Neuronal stem cell (in vitro differentiated cells): Measurements from ENCODE around the gene MGLL.

Experiments
- DNase-seq: peaks from one replicate; pipeline ENCODE4 v3.0.0-alpha.2; 2013; ENCODE audit warnings: low spot score
- H2AFZ ChIP-seq: one replicate; pipeline ENCODE4 v1.6.1; 2013; ENCODE audit warnings: mild to moderate bottlenecking, low read length, inconsistent platforms
- H2AK5ac ChIP-seq: 2 replicates; pipeline ENCODE4 v1.6.1; 2013; ENCODE audit warnings: low read depth, mild to moderate bottlenecking, inconsistent platforms, low read length, moderate library complexity, mixed read lengths
- H2BK120ac ChIP-seq: 2 replicates; pipeline ENCODE4 v1.6.1; 2013; ENCODE audit warnings: low read depth, mild to moderate bottlenecking, inconsistent platforms, low read length, moderate library complexity, mixed read lengths
- H2BK12ac ChIP-seq: one replicate; pipeline ENCODE4 v1.6.1; 2013; ENCODE audit warnings: low read length, inconsistent platforms
- H2BK15ac ChIP-seq: 2 replicates; pipeline ENCODE4 v1.6.1; 2013; ENCODE audit warnings: mild to moderate bottlenecking, low read length, inconsistent platforms, mixed read lengths
- H2BK5ac ChIP-seq: one replicate; pipeline ENCODE4 v1.6.1; 2013; ENCODE audit warnings: inconsistent platforms, mild to moderate bottlenecking, low read length, moderate library complexity
- H3K14ac ChIP-seq: one replicate; pipeline ENCODE4 v1.6.1; 2013; ENCODE audit warnings: low read length, inconsistent platforms
- H3K18ac ChIP-seq: 2 replicates; pipeline ENCODE4 v1.6.1; 2013; ENCODE audit warnings: low read length, inconsistent platforms
- H3K23ac ChIP-seq: 2 replicates; pipeline ENCODE4 v1.6.1; 2013; ENCODE audit warnings: low read depth, mild to moderate bottlenecking, mixed read lengths, low read length, inconsistent platforms; ENCODE audit not compliant: poor library complexity
- H3K27ac ChIP-seq: replicated peaks from 3 replicates; pipeline ENCODE4 v1.5.1; 2013; ENCODE audit warnings: low read length, inconsistent platforms
- H3K27me3 ChIP-seq, 3 experiments: 2 replicates each; pipeline ENCODE4 v1.6.1; 2013; ENCODE audit warnings: low read length in 3 of 3, mild to moderate bottlenecking in 2 of 3, inconsistent platforms in 1 of 3, low read depth in 1 of 3, mixed read lengths in 1 of 3, moderate library complexity in 1 of 3; ENCODE audit not compliant: control insufficient read depth in 3 of 3, insufficient read depth in 3 of 3
- H3K36me3 ChIP-seq, 2 donors: replicated peaks in 1 of 2; 2 replicates each; pipeline ENCODE4 v1.6.1; 2013; ENCODE audit warnings: low read length in 2 of 2; ENCODE audit not compliant: control insufficient read depth in 2 of 2, insufficient read depth in 2 of 2
- H3K4ac ChIP-seq: 2 replicates; pipeline ENCODE4 v1.6.1; 2013; ENCODE audit warnings: inconsistent platforms, mild to moderate bottlenecking, low read length, moderate library complexity
- H3K4me1 ChIP-seq, 2 donors: 1 replicate in 1 of 2; 2 replicates in 1 of 2; pipeline ENCODE4 v1.6.1; 2013; ENCODE audit warnings: low read length in 2 of 2, low read depth in 1 of 2; ENCODE audit not compliant: control insufficient read depth in 2 of 2, insufficient read depth in 1 of 2
- H3K4me2 ChIP-seq: one replicate; pipeline ENCODE4 v1.6.1; 2013; ENCODE audit warnings: mild to moderate bottlenecking, low read length, inconsistent platforms; ENCODE audit not compliant: insufficient read depth, poor library complexity, severe bottlenecking
- H3K4me3 ChIP-seq, 2 donors: 2 replicates each; pipeline ENCODE4 v1.5.1; 2013; ENCODE audit warnings: low read length in 2 of 2, mild to moderate bottlenecking in 2 of 2, inconsistent platforms in 1 of 2, moderate library complexity in 1 of 2
- H3K79me1 ChIP-seq: one replicate; pipeline ENCODE4 v1.6.1; 2013; ENCODE audit warnings: low read depth, mild to moderate bottlenecking, inconsistent platforms, low read length, moderate library complexity
- H3K9ac ChIP-seq: one replicate; pipeline ENCODE4 v1.6.1; 2013; ENCODE audit warnings: mild to moderate bottlenecking, low read depth, low read length, inconsistent platforms; ENCODE audit not compliant: poor library complexity
- H3K9me3 ChIP-seq, 2 donors: replicated peaks in 1 of 2; 2 replicates each; pipeline versions ENCODE3 to v1.6.1; 2013; ENCODE audit warnings: low read length in 2 of 2, mild to moderate bottlenecking in 2 of 2, inconsistent platforms in 1 of 2, low read depth in 1 of 2, mixed read lengths in 1 of 2, moderate library complexity in 1 of 2; ENCODE audit not compliant: control insufficient read depth in 2 of 2, insufficient read depth in 1 of 2
- H4K8ac ChIP-seq: one replicate; pipeline ENCODE4 v1.6.1; 2013; ENCODE audit warnings: low read depth, mild to moderate bottlenecking, inconsistent platforms, low read length, moderate library complexity
- H4K91ac ChIP-seq: one replicate; pipeline ENCODE4 v1.6.1; 2013; ENCODE audit warnings: low read length, low read depth, mild to moderate bottlenecking, inconsistent platforms; ENCODE audit not compliant: poor library complexity
- WGBS, 2 donors: extraction: QIAGEN DNeasy Blood & Tissue Kit; methylation state at CpG; one replicate each; pipeline ENCODE4 v1.1.7; 2013; ENCODE audit warnings: missing lambda C conversion rate in 2 of 2, mixed read lengths in 1 of 2; ENCODE audit not compliant: insufficient read length in 2 of 2, insufficient replicate concordance in 1 of 2; ENCODE audit errors: extremely low coverage in 2 of 2; 5-methylcytosine and 5-hydroxymethylcytosine counted together

MGLL gene

DNA sequence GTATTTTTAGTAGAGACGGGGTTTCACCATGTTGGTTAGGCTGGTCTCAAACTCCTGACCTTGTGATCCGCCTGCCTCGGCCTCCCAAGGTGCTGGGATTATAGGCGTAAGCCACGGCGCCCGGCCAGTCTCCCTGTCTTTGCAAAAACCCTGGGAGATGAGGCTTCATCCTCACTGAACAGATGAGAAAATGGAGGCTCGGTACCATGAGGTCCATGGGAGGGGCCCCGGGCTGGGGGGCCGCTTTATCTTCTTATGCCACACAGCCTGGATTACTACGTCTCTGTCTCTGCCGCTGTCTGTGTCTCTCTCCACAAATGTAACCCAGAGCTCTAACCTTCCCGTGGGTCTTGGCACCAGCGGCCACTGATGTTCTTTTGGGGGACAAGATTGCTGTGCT lies 110.4 kb downstream of the MGLL start:
- no peak overlapping the region for H3K4me3 ChIP-seq
- no peak overlapping the region for H3K4ac ChIP-seq
- no peaks in the 10 kb centered on the region for H3K79me1 ChIP-seq
- no peak overlapping the region for H2BK15ac ChIP-seq
- H2AFZ ChIP-seq = no peak overlapping the region
- no peak overlapping the region for H4K8ac ChIP-seq
- H3K18ac ChIP-seq = no peak overlapping the region
- no peak overlapping the region for H2BK5ac ChIP-seq
- no peak overlapping the region for H3K23ac ChIP-seq
- no peaks in the 10 kb centered on the region for H3K9me3 ChIP-seq
- no CpG with 5 or more reads among the region's 14 CpGs for WGBS, 2 donors
- no peak for DNase-seq
- H4K91ac ChIP-seq = no peak overlapping the region
- H2BK120ac ChIP-seq = no peak overlapping the region
- no peak overlapping the region for H2AK5ac ChIP-seq
- no peaks in the 10 kb centered on the region for H3K36me3 ChIP-seq
- H3K4me2 ChIP-seq = no peak overlapping the region
- no peak overlapping the region for H3K14ac ChIP-seq
- H3K9ac ChIP-seq = no peak overlapping the region
- no peak overlapping the region for H2BK12ac ChIP-seq
- H3K4me1 ChIP-seq = peaks cover 2 to 14% of the 10 kb centered on the region in 2 donors
- H3K27me3 ChIP-seq = peaks cover 0 to 18% (median 0%) of the 10 kb centered on the region in 3 experiments
- no peak overlapping the region for H3K27ac ChIP-seq

DNA sequence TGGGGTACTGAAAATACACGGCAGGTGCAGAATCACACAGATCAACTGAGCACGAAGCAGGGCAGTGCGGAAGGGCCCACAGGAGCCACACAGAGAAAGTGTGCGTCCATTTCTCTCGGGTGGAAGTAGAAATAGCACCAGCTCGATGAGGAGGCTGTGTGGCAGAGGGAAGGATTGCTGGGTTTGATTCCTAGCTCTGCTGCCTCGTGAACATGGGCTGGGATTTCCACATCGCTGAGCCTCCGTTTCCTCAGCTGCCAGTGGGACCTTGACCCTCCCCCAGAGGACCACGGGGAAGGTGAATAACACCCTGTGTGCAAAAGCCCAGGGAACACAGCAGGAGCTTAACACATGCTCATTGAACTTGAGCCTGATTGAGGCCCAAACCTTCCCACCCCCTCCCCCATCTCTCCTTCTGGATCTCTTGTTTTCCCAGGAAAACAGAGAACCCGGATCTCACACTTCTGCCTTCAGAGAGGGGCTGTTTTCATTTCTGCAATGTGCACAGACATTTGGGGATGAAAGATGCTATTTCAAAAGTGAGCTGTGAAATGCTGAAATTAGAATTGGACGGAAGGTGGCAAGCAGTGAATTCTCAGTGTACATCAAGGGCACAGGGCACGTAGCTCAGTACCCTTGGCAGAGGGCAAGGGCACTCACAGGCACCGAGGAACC lies 111.2 kb downstream of the MGLL start:
- Histone ChIP-seq H2BK15ac (no peak overlapping the region), H3K18ac (no peak overlapping the region), H3K14ac (no peak overlapping the region), H3K4me2 (no peak overlapping the region), H2BK120ac (no peak overlapping the region), H3K27ac (no peak overlapping the region), H3K79me1 (no peaks in the 10 kb centered on the region), H3K23ac (no peak overlapping the region), H2AK5ac (no peak overlapping the region), H3K9me3 (no peaks in the 10 kb centered on the region), H3K9ac (no peak overlapping the region), H3K4me3 (no peak overlapping the region), H2BK12ac (no peak overlapping the region), H3K4me1 (peaks cover 2 to 14% of the 10 kb centered on the region in 2 donors), H4K8ac (no peak overlapping the region), H4K91ac (no peak overlapping the region), H3K36me3 (no peaks in the 10 kb centered on the region), H3K4ac (no peak overlapping the region), H2BK5ac (no peak overlapping the region), H3K27me3 (peaks cover 0 to 18% (median 0%) of the 10 kb centered on the region in 3 experiments), H2AFZ (no peak overlapping the region)
- WGBS, 2 donors = no CpG with 5 or more reads among the region's 14 CpGs
- DNase-seq = no peak

DNA sequence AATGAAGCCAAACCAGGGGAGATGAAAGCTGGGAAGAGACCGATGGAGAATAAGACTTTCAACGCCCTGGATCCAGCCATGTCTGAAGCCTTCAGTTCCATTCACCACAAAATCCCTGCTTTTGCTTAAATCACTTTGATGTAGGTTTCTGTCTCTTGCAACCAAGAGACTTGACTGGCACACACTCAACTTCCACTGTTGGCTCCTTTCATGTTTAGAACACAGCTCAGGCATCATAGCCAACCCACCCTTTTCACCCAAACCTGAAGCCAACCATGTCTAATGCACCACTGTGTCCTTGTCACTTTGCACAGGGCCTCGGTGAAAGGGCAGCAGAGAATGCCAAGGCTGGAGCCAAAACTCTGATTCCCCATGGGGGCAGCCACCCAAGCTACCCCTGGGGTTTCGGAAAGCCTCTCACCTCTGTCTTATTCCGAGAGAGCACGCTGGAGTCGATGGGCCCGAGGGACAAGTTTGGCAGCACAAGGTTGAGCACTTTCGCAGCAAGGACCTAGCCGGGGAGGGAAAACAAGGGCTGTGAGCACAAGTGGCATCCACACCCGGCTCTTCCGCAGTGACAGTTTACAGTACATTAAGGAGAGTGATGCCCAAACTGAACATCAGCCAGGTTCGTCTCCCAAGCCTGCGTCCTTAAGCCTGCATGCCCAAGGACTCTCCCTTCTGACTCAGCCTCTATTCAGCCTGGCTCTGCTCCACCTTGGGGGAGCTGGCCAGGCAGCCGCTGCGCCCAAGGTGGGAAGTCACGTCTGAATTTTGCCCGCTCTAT lies 112.0 kb downstream of the MGLL start:
- H3K79me1 ChIP-seq = peaks cover 2% of the 10 kb centered on the region
- peaks cover 0 to 18% (median 0%) of the 10 kb centered on the region in 3 experiments for H3K27me3 ChIP-seq
- no peak overlapping the region for H3K4ac ChIP-seq
- H2BK120ac ChIP-seq = no peak overlapping the region
- H3K27ac ChIP-seq = no peak overlapping the region
- H3K4me2 ChIP-seq = no peak overlapping the region
- no peak overlapping the region for H4K8ac ChIP-seq
- H2AK5ac ChIP-seq = no peak overlapping the region
- H3K23ac ChIP-seq = no peak overlapping the region
- no peak overlapping the region for H2BK15ac ChIP-seq
- no peak for DNase-seq
- peaks cover 2 to 14% of the 10 kb centered on the region in 2 donors for H3K4me1 ChIP-seq
- H4K91ac ChIP-seq = no peak overlapping the region
- H2BK12ac ChIP-seq = no peak overlapping the region
- no peak overlapping the region for H3K4me3 ChIP-seq
- no peak overlapping the region for H3K9ac ChIP-seq
- no peak overlapping the region for H2AFZ ChIP-seq
- H3K14ac ChIP-seq = no peak overlapping the region
- H3K18ac ChIP-seq = no peak overlapping the region
- H3K9me3 ChIP-seq = no peaks in the 10 kb centered on the region
- no peaks in the 10 kb centered on the region for H3K36me3 ChIP-seq
- no CpG with 5 or more reads among the region's 18 CpGs for WGBS, 2 donors
- no peak overlapping the region for H2BK5ac ChIP-seq

DNA sequence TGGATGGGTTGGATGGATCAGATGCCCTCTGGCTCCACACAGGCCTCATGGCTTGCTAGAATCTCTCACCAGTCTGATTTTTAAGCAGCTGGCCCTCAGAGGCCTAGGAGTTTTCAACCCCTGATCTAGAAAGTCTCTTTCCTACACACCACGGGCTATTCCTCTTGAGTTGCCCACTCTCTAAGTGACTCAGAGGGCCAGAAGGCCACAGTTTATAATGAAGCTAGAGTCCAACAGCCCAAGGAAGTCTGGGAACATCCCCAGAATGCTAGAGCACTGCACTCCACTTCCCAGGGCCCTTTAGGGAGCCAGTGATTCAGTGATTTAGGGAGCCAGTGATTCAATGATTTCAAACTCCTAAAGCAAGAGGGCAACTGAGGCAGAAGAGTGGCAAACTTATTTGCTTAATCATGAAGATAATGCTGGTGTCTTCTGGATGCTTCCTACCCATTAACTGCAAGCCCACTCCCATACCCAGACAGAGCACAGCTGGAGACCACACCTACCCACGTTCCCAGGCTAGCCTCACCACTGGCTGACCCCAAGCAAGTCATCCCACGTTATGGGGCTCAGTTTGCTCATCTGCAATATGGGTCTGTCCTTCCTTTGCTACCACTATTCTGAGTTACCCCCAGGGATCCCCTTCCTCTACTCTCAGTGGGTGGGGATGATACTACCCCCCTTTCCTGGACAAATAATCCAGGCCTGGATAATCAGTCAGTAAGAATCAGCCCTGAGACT lies 112.8 kb downstream of the MGLL start:
- H4K91ac ChIP-seq = no peak overlapping the region
- no peak overlapping the region for H3K4me2 ChIP-seq
- H3K18ac ChIP-seq = no peak overlapping the region
- peaks cover 0 to 18% (median 0%) of the 10 kb centered on the region in 3 experiments for H3K27me3 ChIP-seq
- H2BK120ac ChIP-seq = no peak overlapping the region
- H2AK5ac ChIP-seq = no peak overlapping the region
- no peak overlapping the region for H3K4ac ChIP-seq
- no peak overlapping the region for H4K8ac ChIP-seq
- H3K14ac ChIP-seq = no peak overlapping the region
- H3K27ac ChIP-seq = no peak overlapping the region
- H2BK15ac ChIP-seq = no peak overlapping the region
- no peaks in the 10 kb centered on the region for H3K9me3 ChIP-seq
- WGBS, 2 donors = no CpG with 5 or more reads among the region's 3 CpGs
- no peak overlapping the region for H3K4me3 ChIP-seq
- no peak overlapping the region for H2AFZ ChIP-seq
- no peak for DNase-seq
- H2BK12ac ChIP-seq = no peak overlapping the region
- H3K36me3 ChIP-seq = no peaks in the 10 kb centered on the region
- peak overlapping the region; percentile 1 for H3K9ac ChIP-seq
- H3K23ac ChIP-seq = no peak overlapping the region
- H3K79me1 ChIP-seq = peaks cover 2% of the 10 kb centered on the region
- no peak overlapping the region for H2BK5ac ChIP-seq
- peaks cover 2 to 14% of the 10 kb centered on the region in 2 donors for H3K4me1 ChIP-seq
